ENCODE measurements around the gene FOXK2. TPM values are rescaled to one million over a fixed set of nuclear protein-coding genes. Genes with fewer than 3 reads are reported as not detected.
"Not testable (repeated sequence)": the region's sequence is repeated elsewhere in the genome, so short reads cannot be mapped to it uniquely, and the experiment has no call there.

Gene FOXK2
- total RNA-seq, 2 donors from 2014 or later: 34.8 to 85.1 TPM

DNA sequence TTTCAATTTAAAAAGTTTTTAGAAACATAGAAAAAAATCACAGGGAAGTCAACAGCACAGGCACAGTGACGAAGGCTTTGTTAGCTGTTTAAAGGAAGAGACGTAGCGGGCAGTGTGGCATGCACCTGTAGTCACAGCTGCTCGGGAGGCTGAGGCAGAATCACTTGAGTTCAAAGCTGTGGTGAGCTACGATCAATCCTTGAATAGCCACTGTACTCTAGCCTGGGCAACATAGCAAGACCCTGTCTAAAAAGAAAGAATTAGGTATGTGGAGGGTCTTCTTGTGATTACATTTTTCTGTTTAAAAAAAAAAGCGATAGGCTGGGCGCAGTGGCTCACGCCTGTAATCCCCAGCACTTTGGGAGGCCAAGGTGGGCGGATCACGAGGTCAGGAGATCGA is 50.1 kb downstream of the FOXK2 start:
- H3K36me3 ChIP-seq: peaks cover 13% of the 10 kb centered on the region
- DNase-seq (ENCODE audit: low spot score) (no peak), ATAC-seq (ENCODE audit: insufficient number of reproducible peaks, low FRiP score, low read depth) (no peak)
- no peaks in the 10 kb centered on the region for H3K9me3 ChIP-seq
- peak overlapping the region in 1 of 2 donors; percentile 49 for H3K27ac ChIP-seq
- H3K27me3 ChIP-seq (replicated peaks; ENCODE audit: insufficient read depth): no peaks in the 10 kb centered on the region
- TF ChIP-seq, protein P1, sequence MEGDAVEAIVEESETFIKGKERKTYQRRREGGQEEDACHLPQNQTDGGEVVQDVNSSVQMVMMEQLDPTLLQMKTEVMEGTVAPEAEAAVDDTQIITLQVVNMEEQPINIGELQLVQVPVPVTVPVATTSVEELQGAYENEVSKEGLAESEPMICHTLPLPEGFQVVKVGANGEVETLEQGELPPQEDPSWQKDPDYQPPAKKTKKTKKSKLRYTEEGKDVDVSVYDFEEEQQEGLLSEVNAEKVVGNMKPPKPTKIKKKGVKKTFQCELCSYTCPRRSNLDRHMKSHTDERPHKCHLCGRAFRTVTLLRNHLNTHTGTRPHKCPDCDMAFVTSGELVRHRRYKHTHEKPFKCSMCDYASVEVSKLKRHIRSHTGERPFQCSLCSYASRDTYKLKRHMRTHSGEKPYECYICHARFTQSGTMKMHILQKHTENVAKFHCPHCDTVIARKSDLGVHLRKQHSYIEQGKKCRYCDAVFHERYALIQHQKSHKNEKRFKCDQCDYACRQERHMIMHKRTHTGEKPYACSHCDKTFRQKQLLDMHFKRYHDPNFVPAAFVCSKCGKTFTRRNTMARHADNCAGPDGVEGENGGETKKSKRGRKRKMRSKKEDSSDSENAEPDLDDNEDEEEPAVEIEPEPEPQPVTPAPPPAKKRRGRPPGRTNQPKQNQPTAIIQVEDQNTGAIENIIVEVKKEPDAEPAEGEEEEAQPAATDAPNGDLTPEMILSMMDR (IDR thresholded peaks at IDR 0.05): no peak
- no peak overlapping the region for H3K4me3 ChIP-seq
- H3K4me1 ChIP-seq (ENCODE audit: control insufficient read depth in 1 of 2, low read depth in 2 of 2): peaks cover 22 to 37% of the 10 kb centered on the region in 2 donors

DNA sequence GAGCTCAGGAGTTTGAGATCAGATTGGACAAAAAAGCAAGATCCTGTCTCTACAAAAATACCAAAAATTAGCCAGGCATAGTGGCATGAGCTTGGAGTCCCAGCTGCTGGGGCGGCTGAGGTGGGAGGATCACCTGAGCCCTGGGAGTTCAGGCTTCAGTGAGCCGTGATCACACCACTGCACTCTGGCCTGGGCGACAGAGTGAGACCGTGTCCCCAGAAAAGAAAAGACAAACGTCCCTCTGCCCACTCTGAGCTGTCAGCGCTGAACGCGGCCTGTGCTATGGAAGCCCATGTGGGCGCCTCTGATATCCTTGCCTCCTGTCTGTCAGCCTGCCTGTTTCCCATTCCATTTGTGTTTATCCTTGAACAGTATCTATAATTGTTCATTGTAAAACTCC is 50.7 kb downstream of the FOXK2 start:
- H3K36me3 ChIP-seq: peaks cover 19% of the 10 kb centered on the region
- no peak overlapping the region for H3K4me3 ChIP-seq
- TF ChIP-seq, protein P1 (IDR thresholded peaks at IDR 0.05): no peak
- no peak for ATAC-seq (ENCODE audit: insufficient number of reproducible peaks, low FRiP score, low read depth)
- no peaks in the 10 kb centered on the region for H3K27me3 ChIP-seq (replicated peaks; ENCODE audit: insufficient read depth)
- no peak for DNase-seq (ENCODE audit: low spot score)
- H3K9me3 ChIP-seq: no peaks in the 10 kb centered on the region
- H3K4me1 ChIP-seq (ENCODE audit: control insufficient read depth in 1 of 2, low read depth in 2 of 2): peaks cover 18 to 31% of the 10 kb centered on the region in 2 donors
- no peak overlapping the region for H3K27ac ChIP-seq

DNA sequence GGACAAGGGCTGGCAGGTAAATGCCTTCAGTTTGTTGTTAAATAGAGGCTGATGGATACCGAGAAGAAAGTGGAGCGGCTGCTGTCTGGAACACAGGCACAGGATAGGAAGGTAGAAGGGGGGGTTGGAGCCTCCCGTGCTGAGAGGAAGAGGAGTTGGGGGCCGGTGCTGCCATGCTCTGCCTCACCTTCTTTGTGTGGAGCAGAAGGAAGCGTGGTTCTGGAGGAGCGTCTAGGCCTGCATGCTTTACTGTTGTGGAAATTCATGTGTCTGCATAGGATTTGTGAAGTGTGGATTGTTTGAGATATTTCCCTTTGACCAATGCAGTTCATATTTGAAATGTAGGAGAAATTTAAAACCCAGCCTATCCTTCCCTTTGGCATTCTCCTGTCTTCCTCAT is 52.3 kb downstream of the FOXK2 start:
- H3K4me1 ChIP-seq (ENCODE audit: control insufficient read depth in 1 of 2, low read depth in 2 of 2): peaks cover 9 to 20% of the 10 kb centered on the region in 2 donors
- no peak overlapping the region for H3K4me3 ChIP-seq
- DNase-seq (ENCODE audit: low spot score) (no peak), ATAC-seq (ENCODE audit: insufficient number of reproducible peaks, low FRiP score, low read depth) (no peak)
- H3K36me3 ChIP-seq: peaks cover 19% of the 10 kb centered on the region
- TF ChIP-seq, protein P1 (IDR thresholded peaks at IDR 0.05): no peak
- no peak overlapping the region for H3K27ac ChIP-seq
- H3K9me3 ChIP-seq: no peaks in the 10 kb centered on the region
- no peaks in the 10 kb centered on the region for H3K27me3 ChIP-seq (replicated peaks; ENCODE audit: insufficient read depth)

DNA sequence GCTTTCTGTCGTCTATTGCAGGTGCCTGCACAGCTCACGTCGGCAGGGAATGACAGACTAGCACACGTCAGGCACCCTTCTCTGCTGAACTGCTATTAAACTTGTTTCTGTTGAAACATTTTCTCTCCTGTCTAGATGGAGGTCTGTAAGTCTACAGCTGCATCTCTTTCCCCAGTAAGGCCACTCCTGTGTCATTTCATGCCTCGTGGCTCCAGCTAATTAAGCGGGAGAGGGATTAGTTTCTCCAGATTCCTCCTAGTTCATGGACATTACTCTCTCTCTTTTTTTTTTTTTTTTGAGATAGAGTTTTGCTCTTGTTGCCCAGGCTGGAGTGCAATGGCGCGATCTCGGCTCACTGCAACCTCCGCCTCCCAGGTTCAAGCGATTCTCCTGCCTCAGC is 54.5 kb downstream of the FOXK2 start:
- Histone ChIP-seq H3K27me3 (replicated peaks; ENCODE audit: insufficient read depth) (no peaks in the 10 kb centered on the region), H3K4me1 (ENCODE audit: control insufficient read depth in 1 of 2, low read depth in 2 of 2) (peaks cover 2 to 6% of the 10 kb centered on the region in 2 donors), H3K36me3 (peaks cover 19% of the 10 kb centered on the region), H3K27ac (no peak overlapping the region), H3K4me3 (no peak overlapping the region), H3K9me3 (no peaks in the 10 kb centered on the region)
- DNase-seq (ENCODE audit: low spot score) (no peak), ATAC-seq (ENCODE audit: insufficient number of reproducible peaks, low FRiP score, low read depth) (no peak)
- TF ChIP-seq, protein P1 (IDR thresholded peaks at IDR 0.05): no peak

DNA sequence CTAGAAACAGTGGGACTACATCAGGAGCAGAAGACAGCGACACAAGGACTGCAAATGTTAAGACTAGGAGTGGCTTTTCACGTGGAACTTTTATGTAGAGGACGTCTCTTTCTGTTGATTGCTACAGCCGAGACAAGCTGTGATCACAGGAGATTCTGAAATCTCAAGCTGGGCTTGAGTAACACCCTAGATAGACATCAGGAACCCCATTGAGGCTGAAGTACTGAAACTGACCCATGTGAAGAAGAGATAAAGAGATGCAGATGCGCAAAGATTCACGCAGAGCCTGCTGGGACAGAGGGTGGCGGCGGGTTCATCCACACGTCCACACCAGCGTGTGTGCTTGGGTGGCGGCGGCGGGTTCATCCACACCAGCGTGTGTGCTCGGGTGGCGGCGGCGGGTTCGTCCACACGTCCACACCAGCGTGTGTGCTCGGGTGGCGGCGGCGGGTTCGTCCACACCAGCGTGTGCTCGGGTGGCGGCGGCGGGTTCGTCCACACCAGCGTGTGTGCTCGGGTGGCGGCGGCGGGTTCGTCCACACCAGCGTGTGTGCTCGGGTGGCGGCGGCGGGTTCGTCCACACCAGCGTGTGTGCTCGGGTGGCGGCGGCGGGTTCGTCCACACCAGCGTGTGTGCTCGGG is 56.2 kb downstream of the FOXK2 start:
- H3K27ac ChIP-seq; H3K4me3 ChIP-seq; DNase-seq (ENCODE audit: low spot score); H3K9me3 ChIP-seq; H3K27me3 ChIP-seq (replicated peaks; ENCODE audit: insufficient read depth); ATAC-seq (ENCODE audit: insufficient number of reproducible peaks, low FRiP score, low read depth); H3K4me1 ChIP-seq (ENCODE audit: control insufficient read depth in 1 of 2, low read depth in 2 of 2): not testable (repeated sequence)
- H3K36me3 ChIP-seq: peaks cover 19% of the 10 kb centered on the region

DNA sequence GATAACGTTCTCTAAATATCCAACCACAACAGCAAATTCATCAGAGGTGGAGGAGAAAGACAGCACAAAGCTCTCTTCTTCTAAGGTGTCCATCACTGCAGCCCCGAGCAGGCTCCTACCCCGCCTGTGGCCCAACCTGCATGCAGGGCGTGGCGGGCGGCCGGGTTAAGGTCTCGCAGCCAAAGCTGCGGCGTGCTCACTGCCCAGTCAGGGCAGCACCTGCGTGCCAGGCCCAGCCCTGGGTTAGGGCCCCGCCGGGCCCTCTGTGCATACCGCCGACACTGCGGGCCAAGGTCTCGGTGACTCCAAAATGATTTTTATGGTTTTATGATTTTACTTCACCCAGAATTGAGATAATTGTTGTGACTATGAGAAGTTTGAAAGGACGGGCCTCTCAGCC is 57.8 kb downstream of the FOXK2 start:
- H3K27me3 ChIP-seq (replicated peaks; ENCODE audit: insufficient read depth): no peaks in the 10 kb centered on the region
- no peaks in the 10 kb centered on the region for H3K4me1 ChIP-seq (ENCODE audit: control insufficient read depth in 1 of 2, low read depth in 2 of 2)
- H3K9me3 ChIP-seq: no peaks in the 10 kb centered on the region
- H3K27ac ChIP-seq: no peak overlapping the region
- no peak overlapping the region for H3K4me3 ChIP-seq
- TF ChIP-seq, protein P1 (IDR thresholded peaks at IDR 0.05): no peak
- H3K36me3 ChIP-seq: peaks cover 19% of the 10 kb centered on the region
- ATAC-seq (ENCODE audit: insufficient number of reproducible peaks, low FRiP score, low read depth) (no peak), DNase-seq (ENCODE audit: low spot score) (no peak)

DNA sequence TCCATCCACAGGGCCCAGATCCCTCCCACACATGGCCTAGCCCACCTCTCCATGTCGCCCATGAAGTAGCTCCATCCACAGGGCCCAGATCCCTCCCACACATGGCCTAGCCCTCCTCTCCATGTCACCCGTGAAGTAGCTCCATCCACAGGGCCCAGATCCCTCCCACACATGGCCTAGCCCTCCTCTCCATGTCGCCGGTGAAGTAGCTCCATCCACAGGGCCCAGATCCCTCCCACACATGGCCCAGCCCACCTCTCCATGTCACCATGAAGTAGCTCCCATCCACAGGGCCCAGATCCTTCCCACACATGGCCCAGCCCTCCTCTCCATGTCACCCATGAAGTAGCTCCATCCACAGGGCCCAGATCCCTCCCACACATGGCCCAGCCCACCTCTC is 60.4 kb downstream of the FOXK2 start:
- H3K36me3 ChIP-seq: peaks cover 22% of the 10 kb centered on the region
- not testable (repeated sequence) for H3K27me3 ChIP-seq (replicated peaks; ENCODE audit: insufficient read depth); H3K4me3 ChIP-seq; H3K9me3 ChIP-seq; ATAC-seq (ENCODE audit: insufficient number of reproducible peaks, low FRiP score, low read depth); H3K27ac ChIP-seq; DNase-seq (ENCODE audit: low spot score); H3K4me1 ChIP-seq (ENCODE audit: control insufficient read depth in 1 of 2, low read depth in 2 of 2)

Data from thoracic aorta (tissue), 2 donors.